Muscle layer of duodenum (tissue), 2 donors: ENCODE data around the gene RPP40.
"Not testable (repeated sequence)": the region's sequence is repeated elsewhere in the genome, so short reads cannot be mapped to it uniquely, and the experiment has no call there.

Experiments
- H3K27ac ChIP-seq: one replicate; pipeline ENCODE4 v1.7.0; 2013; ENCODE audit warnings: mild to moderate bottlenecking, low read length
- H3K27me3 ChIP-seq: one replicate; pipeline ENCODE4 v1.7.0; 2013; ENCODE audit warnings: low read depth, mild to moderate bottlenecking, control low read depth, low read length
- H3K36me3 ChIP-seq, 2 donors: one replicate each; pipeline ENCODE4 v1.7.0; 2013; ENCODE audit warnings: low read length in 2 of 2, control low read depth in 1 of 2, mild to moderate bottlenecking in 1 of 2; ENCODE audit not compliant: insufficient read depth in 2 of 2, control insufficient read depth in 1 of 2
- H3K4me1 ChIP-seq, 2 donors: one replicate each; pipeline ENCODE4 v1.7.0; 2013; ENCODE audit warnings: low read length in 2 of 2, mild to moderate bottlenecking in 2 of 2, control low read depth in 1 of 2, moderate library complexity in 1 of 2; ENCODE audit not compliant: insufficient read depth in 2 of 2, control insufficient read depth in 1 of 2
- H3K4me3 ChIP-seq, 2 donors: one replicate each; pipeline ENCODE4 v1.7.0; 2013; ENCODE audit warnings: low read length in 2 of 2, low read depth in 1 of 2, mild to moderate bottlenecking in 1 of 2
- H3K9me3 ChIP-seq, 2 donors: one replicate each; pipeline ENCODE4 v1.7.0; 2013; ENCODE audit warnings: low read length in 2 of 2, control low read depth in 1 of 2, mild to moderate bottlenecking in 1 of 2; ENCODE audit not compliant: control insufficient read depth in 1 of 2
- donor health status: healthy.

Gene RPP40

DNA sequence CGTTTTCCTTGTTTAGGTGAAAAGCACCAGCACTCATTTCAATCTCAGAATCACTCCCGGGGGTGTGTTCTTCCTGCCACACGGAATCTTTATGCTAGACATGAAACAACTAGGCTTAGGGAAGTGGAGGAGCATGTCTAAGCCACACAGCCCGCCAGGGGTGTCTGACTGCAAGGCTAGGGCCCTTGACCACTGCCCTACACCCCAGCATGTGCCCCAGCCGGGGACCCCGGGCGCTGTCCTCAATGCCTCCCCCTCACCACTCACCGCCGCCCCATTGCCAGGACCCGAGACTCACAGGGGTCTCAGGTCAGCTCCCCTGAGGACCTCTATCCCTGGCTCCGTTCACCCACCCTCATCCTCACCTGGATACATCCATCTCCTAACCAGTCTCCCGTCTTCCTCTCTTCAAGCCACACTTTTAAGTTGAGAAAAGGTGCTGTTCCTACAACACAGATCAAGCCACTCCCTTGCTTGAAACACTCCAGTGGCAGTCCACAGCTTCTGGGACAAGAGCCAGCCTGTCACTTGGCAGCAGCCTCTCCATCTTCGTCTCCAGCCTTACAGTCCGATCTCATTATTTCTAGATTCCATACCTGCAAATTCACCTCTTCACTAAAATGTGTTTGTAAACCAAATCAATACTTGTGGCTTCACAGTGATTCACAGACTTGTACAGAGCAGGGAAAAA, 29.5 kb upstream of the RPP40 start:
- H3K27me3 ChIP-seq, H3K9me3 ChIP-seq, H3K4me1 ChIP-seq, H3K27ac ChIP-seq, H3K36me3 ChIP-seq: not testable (repeated sequence)
- H3K4me3 ChIP-seq, result peak overlapping the region in 1 of 2 donors; percentile 19

- H3K27ac ChIP-seq, H3K4me1 ChIP-seq, H3K27me3 ChIP-seq, H3K9me3 ChIP-seq, H3K36me3 ChIP-seq: not testable (repeated sequence)
- peak overlapping the region in 1 of 2 donors; percentile 19 for H3K4me3 ChIP-seq
Observed at GRCh38 chr6:5032706-5033105, 28.9 kb upstream of the RPP40 start.

DNA sequence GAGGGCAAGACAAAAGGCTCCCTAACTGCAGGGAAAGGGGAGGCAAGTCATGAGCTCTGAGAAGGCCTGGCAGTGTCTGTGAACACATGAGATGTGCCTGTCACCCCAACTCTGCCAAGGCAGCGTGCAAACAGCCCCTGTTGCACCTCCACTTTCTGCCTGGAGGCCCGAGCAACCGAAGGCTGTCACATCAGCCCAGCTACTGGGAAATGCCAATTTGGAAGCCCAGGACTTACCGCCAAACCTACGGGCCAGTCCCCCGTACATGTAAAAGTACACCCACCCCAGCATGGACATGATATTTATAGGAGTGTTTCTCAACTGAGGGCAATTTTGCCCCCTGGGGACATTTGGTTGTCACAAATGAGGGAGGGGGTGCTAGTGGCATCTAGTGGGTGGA, 27.3 kb upstream of the RPP40 start:
- H3K36me3 ChIP-seq, result no peaks in the 10 kb centered on the region
- H3K27ac ChIP-seq, result no peak overlapping the region
- H3K4me1 ChIP-seq, result no peaks in the 10 kb centered on the region
- H3K27me3 ChIP-seq, result no peaks in the 10 kb centered on the region
- no peak overlapping the region for H3K4me3 ChIP-seq
- no peaks in the 10 kb centered on the region for H3K9me3 ChIP-seq

DNA sequence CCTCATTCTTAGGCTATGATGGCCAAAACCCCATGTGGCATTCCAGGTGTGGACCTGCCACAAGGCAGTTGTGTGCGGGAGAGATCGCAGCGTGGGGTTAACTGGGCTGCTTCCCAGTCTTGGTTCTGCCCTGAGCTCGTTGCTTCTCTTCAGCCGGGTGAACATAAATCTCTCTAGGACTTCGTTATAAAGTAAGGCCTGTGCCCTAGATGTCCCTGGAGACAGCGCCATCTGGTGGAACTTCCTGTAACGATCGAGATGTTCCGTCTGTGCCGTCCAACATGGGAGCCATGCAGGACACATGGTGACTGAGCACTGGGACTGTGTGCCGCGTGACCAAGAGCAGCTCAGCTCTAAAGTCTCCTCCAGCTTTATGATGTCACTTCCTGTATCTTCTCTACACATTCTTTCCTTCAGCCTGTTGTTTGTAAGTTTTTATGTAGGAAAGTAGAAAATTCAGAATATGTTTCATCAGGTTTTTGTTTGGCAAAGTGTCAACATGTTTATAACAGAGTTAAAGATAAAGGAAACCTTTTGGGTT, 26.8 kb upstream of the RPP40 start:
- H3K36me3 ChIP-seq, result no peaks in the 10 kb centered on the region
- H3K27me3 ChIP-seq, result no peaks in the 10 kb centered on the region
- no peak overlapping the region for H3K4me3 ChIP-seq
- peaks cover 0 to 2% of the 10 kb centered on the region in 2 donors for H3K4me1 ChIP-seq
- H3K27ac ChIP-seq, result no peak overlapping the region
- H3K9me3 ChIP-seq, result no peaks in the 10 kb centered on the region

DNA sequence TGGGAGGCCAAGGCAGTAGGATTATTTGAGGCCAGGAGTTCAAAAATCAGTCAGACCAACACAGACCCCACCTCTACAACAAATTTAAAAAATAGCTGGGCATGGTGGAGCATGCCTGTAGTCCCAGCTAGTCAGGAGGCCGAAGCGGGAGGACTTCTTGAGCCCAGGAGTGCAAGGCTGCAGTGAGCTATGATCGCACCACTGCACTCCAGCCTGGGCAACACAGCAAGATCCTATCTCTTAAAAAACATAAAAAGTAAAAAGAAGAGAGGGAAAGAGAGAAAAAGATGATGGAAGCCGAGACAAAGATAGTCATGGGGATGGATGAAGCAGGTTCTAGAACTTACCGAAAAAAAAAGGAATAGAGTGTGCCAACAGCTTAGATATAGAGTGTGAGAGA, 25.8 kb upstream of the RPP40 start:
- no peaks in the 10 kb centered on the region for H3K9me3 ChIP-seq
- peaks cover 0 to 6% of the 10 kb centered on the region in 2 donors for H3K4me1 ChIP-seq
- no peak overlapping the region for H3K27ac ChIP-seq
- H3K36me3 ChIP-seq, result no peaks in the 10 kb centered on the region
- H3K27me3 ChIP-seq, result no peaks in the 10 kb centered on the region
- no peak overlapping the region for H3K4me3 ChIP-seq

DNA sequence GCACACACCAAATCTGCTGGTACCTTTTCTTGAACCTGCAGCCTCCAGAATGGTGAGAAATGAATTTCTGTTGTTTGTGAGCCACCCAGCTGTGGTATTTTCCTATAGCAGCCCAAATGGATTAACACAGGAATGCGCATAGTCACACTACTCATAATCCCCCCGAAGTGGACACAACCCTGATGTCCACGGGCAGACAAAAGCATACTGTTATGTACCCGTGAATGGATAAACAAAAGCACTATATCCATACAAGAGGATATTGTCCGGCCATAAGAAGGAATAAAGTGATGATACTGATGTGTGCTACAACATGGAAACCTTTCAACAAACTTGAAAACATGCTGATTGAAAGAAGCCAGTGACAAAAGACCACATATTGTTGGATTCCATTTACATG, 25.1 kb upstream of the RPP40 start:
- no peaks in the 10 kb centered on the region for H3K9me3 ChIP-seq
- H3K4me1 ChIP-seq, result peaks cover 0 to 6% of the 10 kb centered on the region in 2 donors
- H3K27ac ChIP-seq, result no peak overlapping the region
- no peaks in the 10 kb centered on the region for H3K27me3 ChIP-seq
- H3K4me3 ChIP-seq, result no peak overlapping the region
- no peaks in the 10 kb centered on the region for H3K36me3 ChIP-seq

GRCh38 chr6:5028301-5028700, 24.5 kb upstream of the RPP40 start:
- Histone ChIP-seq H3K27me3 (no peaks in the 10 kb centered on the region), H3K36me3 (no peaks in the 10 kb centered on the region), H3K4me3 (no peak overlapping the region), H3K27ac (no peak overlapping the region), H3K4me1 (peaks cover 0 to 6% of the 10 kb centered on the region in 2 donors), H3K9me3 (no peaks in the 10 kb centered on the region)

DNA sequence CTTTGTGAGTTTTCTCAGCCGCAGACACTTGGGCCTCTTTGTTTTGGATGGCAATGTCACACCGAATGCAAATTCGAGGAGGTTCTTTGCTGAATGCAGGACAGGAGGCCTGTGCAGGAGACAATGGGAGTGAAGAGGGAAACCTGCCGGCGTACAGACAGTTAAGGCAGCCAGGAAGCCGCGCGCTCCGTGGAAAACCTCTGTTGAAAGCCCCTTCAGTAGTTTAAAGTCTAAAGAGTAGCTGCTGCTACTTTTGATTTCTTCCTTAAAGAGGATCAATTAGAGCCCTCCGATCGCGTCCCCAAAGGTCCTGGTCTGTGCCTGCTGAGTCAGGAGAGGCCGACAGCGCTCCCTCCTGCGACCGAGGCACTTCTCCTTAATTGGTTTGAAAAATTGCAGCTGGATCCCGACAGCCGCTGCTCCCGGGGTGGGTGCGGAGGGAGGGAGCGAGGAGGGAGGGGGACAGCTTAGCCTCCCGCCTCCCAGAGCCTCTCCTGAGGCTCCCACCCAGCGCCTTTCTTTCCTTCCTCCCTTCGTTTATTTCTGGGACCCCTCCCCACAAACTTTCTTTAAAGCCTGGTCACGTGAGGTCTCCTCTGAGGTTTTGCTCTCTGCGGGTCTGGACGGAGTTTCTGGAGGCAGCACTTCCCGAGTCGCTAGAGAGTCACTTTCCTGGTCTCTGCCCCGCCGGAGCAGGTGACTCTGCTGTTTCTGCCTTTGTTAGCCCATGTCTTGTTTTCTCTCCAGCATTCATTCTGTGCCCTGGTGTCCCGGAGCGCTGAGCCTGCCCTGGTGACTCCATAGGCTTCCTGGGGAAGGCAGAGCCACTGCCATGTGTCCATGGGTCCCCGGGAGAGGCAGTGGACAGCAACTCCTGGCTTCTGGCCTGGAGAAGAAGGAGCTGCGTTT, 22.3 kb upstream of the RPP40 start:
- H3K27ac ChIP-seq, result peak overlapping the region; percentile 54
- H3K27me3 ChIP-seq, result no peaks in the 10 kb centered on the region
- H3K9me3 ChIP-seq, result no peaks in the 10 kb centered on the region
- peaks cover 0 to 6% of the 10 kb centered on the region in 2 donors for H3K4me1 ChIP-seq
- peak overlapping the region; percentile 75 to 86 for H3K4me3 ChIP-seq
- no peaks in the 10 kb centered on the region for H3K36me3 ChIP-seq

DNA sequence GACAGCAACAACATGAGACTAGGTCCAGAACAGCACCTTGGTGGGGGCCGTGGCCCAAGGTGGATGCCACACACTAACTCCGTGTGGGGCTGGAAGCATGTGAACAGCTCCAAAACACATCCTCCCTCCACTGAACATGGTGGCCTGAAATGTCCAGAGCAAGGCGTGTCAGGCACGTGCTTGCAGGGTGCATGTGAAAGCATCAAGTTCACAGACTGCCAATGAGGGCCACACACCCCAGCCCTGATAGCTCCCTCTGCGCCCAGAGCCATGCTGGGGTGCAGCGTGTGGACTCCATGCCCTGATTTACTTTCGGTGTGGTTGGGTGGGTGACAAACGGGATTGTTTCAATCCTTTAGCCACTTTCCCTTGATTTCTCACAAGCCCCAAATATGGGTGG, 20.1 kb upstream of the RPP40 start:
- H3K4me3 ChIP-seq, result no peak overlapping the region
- peaks cover 0 to 6% of the 10 kb centered on the region in 2 donors for H3K4me1 ChIP-seq
- no peak overlapping the region for H3K27ac ChIP-seq
- H3K36me3 ChIP-seq, result no peaks in the 10 kb centered on the region
- no peaks in the 10 kb centered on the region for H3K9me3 ChIP-seq
- H3K27me3 ChIP-seq, result no peaks in the 10 kb centered on the region

DNA sequence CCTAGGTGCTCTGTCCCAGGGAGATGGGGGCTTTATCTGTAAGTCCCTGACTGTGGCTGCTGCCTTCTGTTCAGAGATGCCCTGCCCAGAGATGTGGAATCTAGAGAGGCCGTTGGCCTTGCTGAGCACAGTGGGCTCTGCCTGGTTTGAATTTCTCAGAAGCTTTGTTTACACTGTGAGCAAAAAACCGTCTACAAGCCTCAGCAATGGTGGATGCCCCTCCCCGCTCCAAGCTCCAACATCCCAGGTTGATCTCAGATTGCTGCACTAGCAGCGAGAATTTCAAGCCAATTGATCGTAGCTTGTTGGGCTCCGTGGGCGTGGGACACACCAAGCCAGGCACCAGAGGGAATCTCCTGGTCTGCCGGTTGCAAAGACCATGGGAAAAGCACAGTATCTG, 16.3 kb upstream of the RPP40 start:
- Histone ChIP-seq H3K9me3 (no peaks in the 10 kb centered on the region), H3K36me3 (no peaks in the 10 kb centered on the region), H3K27me3 (no peaks in the 10 kb centered on the region), H3K4me3 (no peak overlapping the region), H3K4me1 (no peaks in the 10 kb centered on the region), H3K27ac (no peak overlapping the region)

- Histone ChIP-seq H3K27ac (no peak overlapping the region), H3K36me3 (no peaks in the 10 kb centered on the region), H3K9me3 (peaks cover 0 to 5% of the 10 kb centered on the region in 2 donors), H3K4me3 (no peak overlapping the region), H3K27me3 (no peaks in the 10 kb centered on the region), H3K4me1 (no peaks in the 10 kb centered on the region)
Observed at GRCh38 chr6:5014072-5014561, 10.3 kb upstream of the RPP40 start.
